SK-MEL-5 (cell line): ENCODE data around the gene ELOVL6. TPM values are rescaled to one million over a fixed set of nuclear protein-coding genes. Genes with fewer than 3 reads are reported as not detected.

ENCODE experiments used
- DNase-seq: peaks from one replicate; pipeline ENCODE4 v3.0.0-alpha.2; 2016; ENCODE audit warnings: low read depth, low spot score
- in situ Hi-C: cut with HindIII; loops from 2 replicates; pipeline ENCODE4 v1.10.0; 2016; ENCODE audit warnings: low sequenced_read_pairs, high pct_unique_total_duplicates, low pct_unique_long_range_greater_than_20kb
- total RNA-seq: library from RNA; depleted of rRNA; stranded (reverse); fragments of >200 nt; shearing (Covaris generic); gene quantifications from 2 replicates; pipeline ENCODE4 v1.2.3, GENCODE V29; 2014

Gene ELOVL6
- total RNA-seq, 1 experiment from 2014 or later = 7.8 TPM

DNA sequence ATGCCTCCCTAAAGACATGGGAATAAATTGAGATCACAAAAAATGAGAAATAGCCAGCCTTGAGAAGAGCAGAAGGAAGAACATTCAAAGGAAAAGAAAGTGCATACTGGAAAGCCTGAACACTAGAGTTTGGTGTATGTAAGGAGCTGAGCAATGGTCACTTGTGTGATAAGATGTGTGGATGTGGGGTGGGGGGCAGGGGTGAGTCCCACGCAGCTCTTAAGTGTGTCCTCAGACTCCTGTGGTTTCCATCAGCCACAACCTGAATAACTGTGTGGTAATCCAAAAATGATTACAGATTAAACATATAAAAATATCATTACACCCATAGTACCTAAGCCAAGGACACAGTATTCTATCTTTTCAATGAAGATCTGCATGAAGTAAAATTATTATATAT is 59.9 kb downstream of the ELOVL6 start:
- in situ Hi-C loops = no loop called here
- DNase-seq = no peak

DNA sequence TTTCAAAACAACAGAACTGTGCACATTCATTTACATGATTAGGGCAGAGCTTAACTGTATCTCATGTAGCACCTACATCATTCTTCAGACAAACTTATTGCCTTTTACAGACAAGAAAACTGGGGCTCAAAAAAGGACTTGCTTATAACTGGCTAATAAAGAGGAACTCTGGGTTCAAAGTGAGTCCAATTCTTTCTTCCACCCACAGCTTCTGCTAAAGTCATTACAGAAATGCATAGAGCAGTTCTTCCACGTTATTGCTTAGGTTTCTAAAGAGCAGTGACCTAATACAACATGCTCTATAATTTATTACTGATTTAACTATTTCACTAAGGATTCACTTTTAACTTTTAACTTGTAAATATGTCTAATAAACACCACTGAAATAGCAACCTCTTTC is 60.6 kb downstream of the ELOVL6 start:
- in situ Hi-C loops = no loop called here
- DNase-seq = no peak

DNA sequence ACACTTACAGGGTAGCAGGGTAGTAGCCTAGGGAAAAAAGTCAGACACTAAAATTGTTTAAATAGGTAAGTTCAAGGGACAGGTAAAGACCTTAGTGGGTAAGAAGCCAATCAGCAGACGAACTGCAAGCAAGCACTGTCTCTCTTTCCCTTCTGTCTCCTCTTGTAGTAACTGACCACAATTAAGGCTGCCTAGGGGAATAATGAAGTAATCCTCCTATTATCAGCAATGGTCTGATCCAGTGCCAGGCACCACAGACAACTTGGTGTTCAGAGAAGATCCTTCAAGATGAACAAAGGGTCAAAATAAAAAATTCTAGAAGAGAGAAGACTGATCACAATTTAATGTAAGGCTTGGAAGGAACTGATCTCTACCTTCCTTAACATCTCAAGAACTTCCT is 62.9 kb downstream of the ELOVL6 start:
- in situ Hi-C loops = no loop called here
- no peak for DNase-seq

DNA sequence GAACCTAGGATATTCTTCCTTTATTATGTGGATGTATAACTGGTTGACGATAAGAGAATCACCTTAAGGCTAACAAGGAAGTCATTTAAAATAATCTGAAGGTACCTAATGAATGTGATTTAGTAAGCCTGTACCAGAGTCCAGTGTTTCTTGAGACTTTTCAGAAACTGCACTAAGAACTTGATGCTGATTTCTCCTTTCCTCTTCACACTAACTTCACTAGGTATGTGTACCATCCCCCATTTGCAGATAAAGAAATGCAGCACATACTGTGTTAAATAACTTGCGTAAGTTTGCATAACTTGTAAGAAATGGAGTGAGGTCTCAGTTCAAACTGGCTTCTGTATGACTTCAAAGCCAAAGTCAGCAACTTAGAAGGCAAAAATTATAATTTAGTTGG is 63.3 kb downstream of the ELOVL6 start:
- no peak for DNase-seq
- in situ Hi-C loops = no loop called here

DNA sequence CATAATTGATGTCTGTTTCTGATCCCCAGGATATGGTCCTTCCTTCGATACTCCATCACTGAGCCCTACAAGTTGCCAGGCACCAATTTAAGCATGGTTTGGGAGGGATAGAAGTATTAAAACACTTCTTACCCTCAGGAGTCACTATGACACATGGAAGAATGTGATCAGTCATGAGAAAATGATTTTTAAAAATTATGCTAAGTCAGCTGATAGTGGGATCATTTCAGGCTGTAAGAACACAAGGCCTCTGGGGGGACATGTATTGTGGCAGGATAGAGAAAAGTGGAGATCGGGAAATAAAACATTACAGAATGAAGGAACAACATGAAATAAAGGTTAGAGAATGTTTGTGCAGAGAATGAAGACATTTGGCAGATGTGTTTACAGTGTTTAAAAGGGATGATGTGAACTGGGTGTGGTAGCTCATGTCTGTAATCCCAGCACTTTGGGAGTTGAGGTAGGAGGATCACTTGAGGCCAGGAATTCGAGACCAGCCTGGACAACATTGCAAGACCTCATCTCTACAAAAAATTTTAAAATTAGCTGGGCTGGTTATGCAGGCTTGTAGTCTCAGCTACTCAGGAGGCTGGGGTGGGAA is 64.0 kb downstream of the ELOVL6 start:
- in situ Hi-C loops = no loop called here
- no peak for DNase-seq

DNA sequence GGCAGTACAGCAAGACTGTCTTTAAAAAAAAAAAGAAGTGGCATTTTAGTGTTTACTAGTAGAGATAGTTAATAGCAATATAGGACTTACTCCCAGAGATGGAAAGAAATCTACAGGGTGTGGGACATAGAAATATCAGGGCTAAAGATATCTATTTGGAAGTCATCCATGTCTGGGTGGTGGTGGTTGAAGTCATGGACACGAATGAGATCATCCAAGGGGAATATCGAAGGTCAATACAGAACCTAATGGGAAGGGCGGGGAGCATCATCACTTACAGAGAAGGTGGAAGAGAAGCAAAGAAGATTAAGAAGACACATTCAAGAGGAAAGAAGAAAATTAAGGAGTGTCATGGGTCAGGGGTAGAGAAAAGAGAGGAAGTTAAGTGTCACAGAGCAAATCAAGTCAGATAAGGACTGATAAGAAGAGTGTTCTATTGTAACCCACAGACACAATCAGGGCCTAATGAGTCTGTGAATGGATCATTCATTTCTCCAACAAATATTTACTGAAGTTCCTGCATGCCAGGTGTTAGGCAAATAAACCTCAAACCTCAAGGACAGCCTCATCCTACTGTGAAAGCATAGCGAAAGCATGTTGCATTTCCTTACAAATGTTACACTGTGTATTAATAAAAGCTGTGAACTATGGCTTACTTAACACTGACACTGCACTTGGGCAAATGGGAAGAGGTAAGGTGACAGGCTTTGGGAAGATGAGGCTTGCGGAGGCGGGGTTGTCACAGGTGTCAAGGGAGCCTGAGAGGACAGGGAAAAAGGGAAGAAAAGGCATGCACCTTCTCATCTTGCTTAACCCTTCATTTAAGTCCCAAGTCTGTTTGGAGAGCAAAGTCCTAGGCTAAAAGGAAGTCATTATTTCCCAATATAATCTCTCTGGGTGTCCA is 65.3 kb downstream of the ELOVL6 start:
- in situ Hi-C loops = no loop called here
- no peak for DNase-seq

DNA sequence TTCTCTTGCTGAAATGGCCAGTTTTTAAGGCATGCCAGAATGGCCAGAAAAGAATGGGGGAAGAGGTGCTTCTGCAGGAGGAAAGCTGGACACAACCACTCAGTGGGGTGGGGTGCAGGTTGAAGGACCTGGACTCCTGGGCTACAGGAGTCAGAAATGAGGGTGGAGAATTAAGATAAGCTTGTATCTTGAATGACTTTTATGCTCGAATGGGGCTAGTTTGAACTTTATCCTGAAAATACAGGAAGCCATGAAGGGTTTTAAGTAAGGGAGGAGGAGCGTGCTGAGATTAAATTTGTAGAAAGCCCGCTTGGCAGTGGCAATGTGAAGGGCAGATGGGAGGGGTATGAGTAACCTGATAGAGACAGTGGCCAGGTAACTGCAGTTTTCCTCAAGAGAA is 66.5 kb downstream of the ELOVL6 start:
- in situ Hi-C loops = no loop called here
- no peak for DNase-seq

DNA sequence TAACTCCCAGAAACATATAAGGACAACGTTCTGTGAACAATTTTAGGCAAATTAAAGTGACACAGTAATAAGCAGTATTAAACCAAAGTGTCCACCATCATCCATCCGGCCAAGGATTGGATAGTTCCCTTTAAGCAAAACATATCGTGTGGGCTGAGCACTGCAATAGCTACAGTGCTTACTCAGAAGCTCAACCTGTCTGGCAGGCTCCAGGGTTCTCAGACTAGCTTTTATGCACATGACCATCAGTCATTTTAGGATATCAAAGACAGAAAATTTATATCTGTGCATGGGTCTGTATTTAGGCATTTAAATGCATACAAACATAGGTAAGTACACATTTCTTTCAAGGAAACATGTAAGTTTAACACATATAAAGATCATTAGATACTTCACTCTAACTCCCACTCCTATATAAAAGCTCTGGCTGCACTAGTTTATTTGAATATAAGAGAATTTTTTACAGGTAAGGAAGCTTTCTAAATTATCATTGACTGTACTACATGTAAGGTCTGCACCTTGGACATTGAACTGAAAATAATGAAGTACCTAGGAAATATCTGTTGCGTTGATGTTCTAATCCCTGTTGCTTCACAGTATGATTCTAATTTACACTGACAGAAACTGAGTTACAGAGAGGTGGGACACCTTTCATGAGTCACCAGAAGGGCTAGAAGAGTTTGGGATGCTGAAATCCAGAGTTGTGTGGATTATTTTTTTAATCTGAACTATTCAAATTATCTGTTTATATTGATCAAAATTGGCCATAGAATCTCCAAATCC is 67.6 kb downstream of the ELOVL6 start:
- in situ Hi-C loops = no loop called here

DNA sequence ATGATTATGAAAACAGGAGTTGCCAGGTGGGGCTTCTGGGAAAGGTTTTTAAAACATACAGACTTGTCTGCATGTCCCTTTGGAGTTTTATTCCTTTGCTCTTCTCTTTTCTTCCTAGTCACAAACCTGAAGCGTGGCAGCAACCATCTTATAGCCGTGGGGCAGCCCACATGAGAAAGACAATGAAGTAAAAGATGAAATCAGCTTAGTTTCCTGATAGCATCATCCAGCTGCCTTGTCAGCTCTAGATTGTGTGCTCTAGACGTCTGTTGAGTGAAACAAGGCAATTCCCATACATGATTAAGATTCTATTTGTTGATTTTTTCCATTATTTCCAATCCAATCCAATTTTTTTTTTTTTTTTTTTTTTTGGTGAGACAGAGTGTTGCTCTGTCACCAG is 68.9 kb downstream of the ELOVL6 start:
- no peak for DNase-seq
- in situ Hi-C loops = no loop called here

More for the DNA sequence above, 67.6 kb downstream of the ELOVL6 start:
- DNase-seq = no peak

DNA sequence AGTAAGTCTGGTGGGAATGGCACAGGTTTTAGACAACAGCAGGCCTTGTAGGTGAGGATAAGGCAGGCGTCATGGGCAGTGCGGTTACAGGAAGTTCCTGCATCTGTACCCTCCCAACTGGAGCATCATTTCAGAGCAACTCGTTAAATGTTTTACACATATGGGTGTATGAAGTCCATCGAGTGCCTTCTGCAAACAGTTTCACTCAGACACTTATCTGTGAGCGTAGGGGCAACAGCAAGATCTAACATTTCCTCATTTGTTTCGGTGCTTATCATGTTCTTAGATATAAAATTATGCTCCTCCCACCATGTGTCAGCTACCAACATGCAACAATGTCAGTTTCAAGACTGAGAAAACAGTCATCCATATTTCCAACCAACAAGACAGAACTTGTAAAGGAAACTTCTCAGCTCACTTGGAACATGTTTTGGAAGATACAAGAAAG is 69.9 kb downstream of the ELOVL6 start:
- no peak for DNase-seq
- in situ Hi-C loops = no loop called here

DNA sequence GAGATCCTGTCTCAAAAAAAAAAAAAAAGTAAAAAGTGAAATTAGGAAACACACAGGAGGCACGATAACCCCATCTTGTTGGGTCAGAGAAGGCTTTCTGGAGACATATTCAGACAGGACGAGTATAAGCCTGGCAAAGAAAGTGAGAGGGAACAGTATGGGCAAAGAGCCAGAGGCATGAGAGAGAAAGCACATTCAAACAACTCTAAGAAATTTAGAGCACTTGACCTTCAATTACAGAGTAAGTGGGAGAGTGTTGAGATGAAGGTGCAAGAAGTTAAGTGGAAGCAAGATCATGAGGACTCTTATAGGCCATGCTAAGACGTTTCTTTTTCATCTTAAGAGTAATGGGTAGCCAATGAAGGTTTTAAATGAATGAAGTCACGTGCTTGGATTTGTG is 70.4 kb downstream of the ELOVL6 start:
- in situ Hi-C loops = no loop called here
- no peak for DNase-seq

DNA sequence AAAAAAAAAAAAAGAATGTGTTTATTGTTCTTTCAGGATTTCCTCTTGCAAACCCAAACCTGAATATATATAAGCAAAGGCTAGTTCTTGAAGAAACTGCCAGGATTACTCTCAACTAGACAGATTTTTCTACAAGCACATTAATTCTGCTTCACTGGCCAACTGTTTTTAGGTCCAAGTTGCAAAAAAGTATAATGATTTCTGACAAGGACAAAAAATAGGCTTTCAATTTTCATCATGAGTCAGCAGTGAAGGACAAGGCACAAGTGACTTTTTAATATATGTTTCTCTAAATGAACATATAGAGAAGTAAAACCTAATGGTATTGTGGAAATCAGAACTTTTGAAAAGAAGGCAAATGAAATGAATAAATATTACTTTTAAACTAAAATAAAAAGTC is 73.7 kb downstream of the ELOVL6 start:
- DNase-seq = no peak
- in situ Hi-C loops = no loop called here

DNA sequence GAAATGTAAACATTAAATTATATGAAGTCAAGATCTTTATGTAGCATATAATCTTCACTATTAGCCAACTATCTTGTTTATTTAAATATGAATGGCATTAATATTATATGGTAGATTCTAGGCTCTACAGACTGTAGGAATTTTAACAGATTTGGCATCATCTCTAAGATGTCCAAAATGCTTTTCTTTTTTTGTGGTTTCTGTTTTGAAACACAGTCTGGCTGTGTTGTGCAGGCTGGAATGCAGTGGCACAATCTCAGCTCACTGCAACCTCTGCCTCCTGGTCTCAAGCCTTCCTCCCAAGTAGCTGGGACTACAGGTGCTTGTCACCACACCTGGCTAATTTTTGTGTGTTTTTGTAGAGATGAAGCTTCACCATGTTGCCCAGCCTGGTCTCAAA is 76.2 kb downstream of the ELOVL6 start:
- no peak for DNase-seq
- in situ Hi-C loops = no loop called here

DNA sequence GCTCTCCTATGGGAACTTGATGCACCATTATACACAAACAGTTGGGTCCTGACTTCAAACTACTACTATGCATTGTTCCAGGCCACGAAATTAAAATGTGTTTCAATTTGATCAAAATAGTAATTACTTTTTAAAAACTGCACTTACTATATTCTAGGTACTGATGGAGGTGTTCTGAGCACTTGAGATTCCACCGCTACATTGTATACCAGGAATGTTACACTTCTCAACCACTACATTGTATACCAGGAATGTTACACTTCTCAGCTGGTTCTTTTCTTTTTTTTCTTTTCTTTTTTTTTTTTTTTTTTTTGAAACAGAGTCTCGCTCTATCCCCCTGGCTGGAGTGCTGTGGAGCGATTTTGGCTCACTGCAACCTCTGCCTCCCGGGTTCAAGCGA is 77.9 kb downstream of the ELOVL6 start:
- in situ Hi-C loops = no loop called here
- no peak for DNase-seq

DNA sequence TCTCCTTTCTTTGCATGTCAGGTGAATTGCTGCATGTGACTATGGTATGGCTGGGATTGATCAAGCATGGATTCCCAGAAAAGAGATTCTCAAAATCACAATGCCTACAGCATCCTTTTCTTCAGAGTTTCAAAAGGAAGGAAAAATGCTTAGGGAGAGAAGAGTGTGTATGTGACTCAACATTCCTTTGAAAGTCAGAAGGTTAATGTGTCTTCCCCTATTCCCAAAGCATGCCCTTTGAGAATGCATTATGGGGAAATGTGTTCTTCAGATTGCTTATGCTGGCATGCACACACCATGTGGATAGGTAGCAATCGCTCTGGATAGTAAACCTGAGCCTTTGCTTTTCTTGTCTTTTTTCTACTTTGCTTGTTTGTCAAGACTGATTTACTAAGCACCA is 78.5 kb downstream of the ELOVL6 start:
- in situ Hi-C loops = no loop called here
- DNase-seq = peak; percentile 11

DNA sequence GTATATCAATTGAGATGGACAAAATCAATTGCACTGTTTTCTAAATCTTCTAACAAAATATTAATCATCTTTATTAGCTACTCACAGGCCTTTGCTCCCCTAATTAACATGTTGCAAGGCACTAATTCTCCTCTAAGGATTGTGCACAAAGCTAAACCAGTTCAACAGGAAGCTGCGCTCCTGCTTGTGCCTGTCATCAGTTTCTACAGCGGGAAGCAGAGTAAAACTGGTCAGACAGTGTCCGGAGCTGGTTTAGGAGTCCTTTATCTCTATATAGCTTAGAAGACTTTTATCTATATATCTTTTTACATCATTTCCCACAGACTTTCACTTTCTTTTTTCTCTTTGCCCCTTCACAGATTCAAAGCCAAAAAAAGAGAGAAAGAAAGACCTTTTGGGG is 79.1 kb downstream of the ELOVL6 start:
- DNase-seq = peak; percentile 10
- in situ Hi-C loops = no loop called here

DNA sequence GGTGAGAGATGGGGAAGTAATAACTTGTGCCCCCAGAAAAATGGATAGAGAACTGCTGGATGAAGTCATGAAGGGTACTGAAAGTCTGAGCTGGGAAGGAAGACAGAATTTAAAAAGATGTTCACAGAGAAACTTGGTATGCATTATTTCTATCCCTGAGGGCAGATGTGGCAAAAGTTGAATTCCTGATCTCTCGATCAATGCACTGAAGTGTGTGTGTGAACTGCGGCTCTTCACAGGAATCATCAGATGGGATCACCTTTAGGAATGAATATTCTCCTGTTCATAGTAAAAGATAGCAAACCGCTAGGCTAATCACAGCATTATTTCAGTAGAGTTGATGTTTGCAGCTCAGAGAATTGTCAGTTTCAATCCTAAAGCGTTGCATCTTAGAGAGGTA is 86.4 kb downstream of the ELOVL6 start:
- in situ Hi-C loops = no loop called here
- DNase-seq = no peak

DNA sequence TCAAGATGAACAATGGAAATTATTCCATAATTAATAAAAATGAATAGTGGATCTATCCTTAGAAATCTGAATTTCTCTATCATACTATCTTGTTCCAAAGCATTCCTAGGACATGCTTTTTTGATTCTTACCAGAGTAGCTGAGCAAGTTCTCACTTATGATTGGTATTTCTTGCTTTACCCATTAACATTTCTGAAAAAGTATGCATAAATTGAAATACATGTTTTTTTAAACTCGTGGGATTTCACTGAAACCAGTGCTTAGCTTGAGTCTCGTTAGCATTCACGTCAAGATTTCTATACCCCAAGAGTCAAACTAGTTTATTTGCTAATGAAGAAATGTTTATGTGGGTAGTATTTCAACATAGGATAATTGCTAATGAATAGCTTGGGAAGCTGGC is 89.0 kb downstream of the ELOVL6 start:
- DNase-seq = no peak
- in situ Hi-C loops = no loop called here
